DOHH2 (cell line): Measurements from ENCODE around the gene SCAMP2.

Experiments used
- EZH2phosphoT487 ChIP-seq: fragments of 200-600 bp; sonication (generic); IDR thresholded peaks from 2 replicates; pipeline ENCODE4 v1.6.1; 2017; ENCODE audit warnings: borderline replicate concordance, mild to moderate bottlenecking, antibody characterized with exemption, low read length, moderate library complexity, mixed read lengths
- TF ChIP-seq, protein P1 (sequence below): fragments of 200-600 bp; sonication (generic); IDR thresholded peaks from one replicate; pipeline ENCODE4 v1.5.1; 2014; ENCODE audit warnings: antibody characterized with exemption, mild to moderate bottlenecking, low read depth, low read length; ENCODE audit not compliant: poor library complexity, severe bottlenecking

DNA sequence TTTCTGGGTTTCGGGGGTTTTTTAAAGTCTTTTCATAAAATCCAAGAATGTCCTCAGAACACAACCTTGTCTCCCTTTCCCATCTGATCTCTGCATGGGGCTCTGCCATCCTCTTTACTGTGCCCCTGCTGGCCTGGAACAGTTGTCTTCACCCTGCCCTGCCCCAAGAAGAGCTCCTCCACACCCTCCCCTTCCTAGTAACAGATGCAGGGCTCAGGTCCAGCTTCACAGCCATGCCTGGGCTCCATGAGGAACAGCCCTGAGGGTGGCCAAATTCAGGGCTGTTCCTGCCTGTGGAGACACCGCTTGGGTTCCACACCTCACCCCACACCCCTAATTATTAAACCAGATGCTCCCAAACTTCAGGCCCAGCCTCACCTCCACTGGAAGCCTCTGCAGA is 17.3 kb downstream of the SCAMP2 start:
- TF ChIP-seq, protein P1, sequence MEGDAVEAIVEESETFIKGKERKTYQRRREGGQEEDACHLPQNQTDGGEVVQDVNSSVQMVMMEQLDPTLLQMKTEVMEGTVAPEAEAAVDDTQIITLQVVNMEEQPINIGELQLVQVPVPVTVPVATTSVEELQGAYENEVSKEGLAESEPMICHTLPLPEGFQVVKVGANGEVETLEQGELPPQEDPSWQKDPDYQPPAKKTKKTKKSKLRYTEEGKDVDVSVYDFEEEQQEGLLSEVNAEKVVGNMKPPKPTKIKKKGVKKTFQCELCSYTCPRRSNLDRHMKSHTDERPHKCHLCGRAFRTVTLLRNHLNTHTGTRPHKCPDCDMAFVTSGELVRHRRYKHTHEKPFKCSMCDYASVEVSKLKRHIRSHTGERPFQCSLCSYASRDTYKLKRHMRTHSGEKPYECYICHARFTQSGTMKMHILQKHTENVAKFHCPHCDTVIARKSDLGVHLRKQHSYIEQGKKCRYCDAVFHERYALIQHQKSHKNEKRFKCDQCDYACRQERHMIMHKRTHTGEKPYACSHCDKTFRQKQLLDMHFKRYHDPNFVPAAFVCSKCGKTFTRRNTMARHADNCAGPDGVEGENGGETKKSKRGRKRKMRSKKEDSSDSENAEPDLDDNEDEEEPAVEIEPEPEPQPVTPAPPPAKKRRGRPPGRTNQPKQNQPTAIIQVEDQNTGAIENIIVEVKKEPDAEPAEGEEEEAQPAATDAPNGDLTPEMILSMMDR = no peak
- TF ChIP-seq EZH2phosphoT487 = no peak
